Choroid plexus epithelial cell (primary cell): Measurements from ENCODE around the gene TSPEAR.

Experiments used
- DNase-seq: peaks from one replicate; pipeline ENCODE4 v3.0.0-alpha.2; 2010; ENCODE audit warnings: low read depth
- H3K4me3 ChIP-seq: 2 replicates; pipeline ENCODE4 v1.5.1; 2011; ENCODE audit warnings: low read depth, mild to moderate bottlenecking, control low read depth, low read length, moderate library complexity
- TF ChIP-seq, protein P1 (sequence below): conservative IDR thresholded peaks from 2 replicates; pipeline ENCODE4 v1.5.1; 2011; ENCODE audit warnings: low read depth, mild to moderate bottlenecking, control low read depth, inconsistent platforms, low read length, moderate library complexity

Gene TSPEAR

DNA sequence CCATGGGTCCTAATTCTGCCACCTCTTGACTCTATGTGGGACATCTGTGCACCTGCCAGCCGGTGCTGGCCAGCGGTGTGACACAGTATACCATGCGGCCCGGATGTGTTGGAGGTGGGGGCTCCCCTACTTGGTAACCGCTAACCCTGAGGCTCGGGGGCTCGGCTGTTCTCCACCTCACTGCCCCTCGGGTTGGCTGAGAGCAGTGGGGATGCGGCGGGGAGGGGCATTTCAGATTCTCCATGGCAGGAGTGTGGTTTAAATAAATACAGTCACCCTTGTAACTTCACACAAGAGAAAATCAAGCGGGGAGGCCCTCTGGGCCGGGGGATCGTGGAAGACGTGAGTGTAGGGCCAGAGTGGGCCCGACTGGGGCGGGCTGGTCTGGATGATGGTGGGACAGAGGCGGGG, 182.4 kb downstream of the TSPEAR start:
- no peak for DNase-seq
- TF ChIP-seq, protein P1, sequence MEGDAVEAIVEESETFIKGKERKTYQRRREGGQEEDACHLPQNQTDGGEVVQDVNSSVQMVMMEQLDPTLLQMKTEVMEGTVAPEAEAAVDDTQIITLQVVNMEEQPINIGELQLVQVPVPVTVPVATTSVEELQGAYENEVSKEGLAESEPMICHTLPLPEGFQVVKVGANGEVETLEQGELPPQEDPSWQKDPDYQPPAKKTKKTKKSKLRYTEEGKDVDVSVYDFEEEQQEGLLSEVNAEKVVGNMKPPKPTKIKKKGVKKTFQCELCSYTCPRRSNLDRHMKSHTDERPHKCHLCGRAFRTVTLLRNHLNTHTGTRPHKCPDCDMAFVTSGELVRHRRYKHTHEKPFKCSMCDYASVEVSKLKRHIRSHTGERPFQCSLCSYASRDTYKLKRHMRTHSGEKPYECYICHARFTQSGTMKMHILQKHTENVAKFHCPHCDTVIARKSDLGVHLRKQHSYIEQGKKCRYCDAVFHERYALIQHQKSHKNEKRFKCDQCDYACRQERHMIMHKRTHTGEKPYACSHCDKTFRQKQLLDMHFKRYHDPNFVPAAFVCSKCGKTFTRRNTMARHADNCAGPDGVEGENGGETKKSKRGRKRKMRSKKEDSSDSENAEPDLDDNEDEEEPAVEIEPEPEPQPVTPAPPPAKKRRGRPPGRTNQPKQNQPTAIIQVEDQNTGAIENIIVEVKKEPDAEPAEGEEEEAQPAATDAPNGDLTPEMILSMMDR, result no peak
- no peak overlapping the region for H3K4me3 ChIP-seq

- no peak overlapping the region for H3K4me3 ChIP-seq
- no peak for DNase-seq
- TF ChIP-seq, protein P1, result no peak
These were observed 182.8 kb downstream of the TSPEAR start for GRCh38 chr21:44528634-44528995.

DNA sequence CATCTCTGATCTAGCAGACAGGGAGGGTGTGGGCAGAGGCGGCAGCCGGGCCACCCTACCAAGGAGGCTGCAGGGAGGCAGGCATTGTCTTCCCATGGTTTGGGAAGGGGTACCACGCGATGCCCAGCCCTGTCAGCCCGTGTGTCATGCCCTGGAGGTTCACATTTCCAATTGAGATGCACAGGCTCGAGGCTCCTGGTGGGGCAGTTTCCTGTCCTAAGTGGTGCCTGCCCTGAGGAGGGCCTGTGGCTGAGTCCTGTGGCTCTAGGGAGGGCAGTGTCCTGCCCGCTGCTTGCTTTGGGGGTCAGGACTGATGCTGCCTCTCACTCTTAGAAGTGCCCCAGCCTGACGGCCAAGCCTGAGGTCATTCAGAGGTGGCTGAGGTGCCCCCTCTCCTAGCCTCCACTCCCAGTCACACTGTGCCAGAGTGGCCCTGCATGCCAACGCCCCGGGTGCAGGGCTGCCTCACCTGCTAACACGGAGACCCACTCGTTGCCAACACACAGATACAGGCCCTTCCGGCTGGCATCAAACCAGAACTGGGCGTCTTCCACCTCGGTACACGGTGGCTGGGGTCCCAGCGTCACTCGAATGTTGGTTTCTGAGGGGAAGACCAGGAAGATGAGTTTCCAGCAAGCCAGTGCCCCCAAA, 183.3 kb downstream of the TSPEAR start:
- no peak overlapping the region for H3K4me3 ChIP-seq
- TF ChIP-seq, protein P1, result no peak
- DNase-seq, result no peak

- no peak for DNase-seq
- H3K4me3 ChIP-seq, result no peak overlapping the region
- TF ChIP-seq, protein P1, result no peak
These were observed 184.0 kb downstream of the TSPEAR start for GRCh38 chr21:44527156-44527982.

DNA sequence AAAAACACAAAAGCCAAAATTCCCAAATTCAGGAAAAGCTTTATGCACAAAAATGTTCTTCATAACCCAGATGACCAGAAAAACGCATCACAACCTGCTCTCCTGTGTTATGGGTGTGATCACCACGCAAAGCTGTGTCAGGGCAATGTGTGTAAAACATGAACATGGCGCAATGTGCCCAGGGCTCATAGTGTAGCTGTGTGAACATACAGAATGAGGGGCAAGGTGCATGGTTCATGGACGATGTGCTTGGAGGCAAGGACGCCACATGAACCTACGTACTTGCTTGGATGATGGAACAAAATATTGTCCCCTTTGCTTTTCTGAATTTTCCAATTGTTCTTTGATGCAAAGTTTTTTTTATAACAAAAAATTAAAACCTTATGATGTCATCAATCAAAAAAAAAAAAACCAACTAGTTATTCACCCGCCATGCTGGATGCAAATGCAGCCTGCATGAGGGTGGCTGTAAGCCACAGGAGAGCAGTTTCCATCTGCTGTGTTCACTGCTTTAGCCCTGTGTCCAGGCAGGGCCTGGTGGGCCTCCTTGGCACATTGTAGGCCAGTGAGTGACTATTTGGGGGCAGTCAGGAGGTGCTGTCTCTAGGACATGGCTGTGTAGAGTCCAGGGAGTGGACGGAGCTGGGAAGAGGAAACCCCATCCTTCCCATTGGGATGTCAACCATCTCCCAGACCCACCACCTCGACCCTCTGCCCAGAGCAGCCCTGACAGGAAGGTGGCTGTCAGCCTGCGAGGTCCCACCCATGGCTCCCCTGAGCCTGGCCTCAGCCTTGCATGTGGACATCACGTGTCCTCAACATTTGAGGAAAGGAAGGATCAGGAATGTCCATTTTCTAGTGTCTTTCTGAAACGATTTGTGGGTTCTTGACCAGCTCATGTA, 185.0 kb downstream of the TSPEAR start:
- TF ChIP-seq, protein P1, result no peak

DNA sequence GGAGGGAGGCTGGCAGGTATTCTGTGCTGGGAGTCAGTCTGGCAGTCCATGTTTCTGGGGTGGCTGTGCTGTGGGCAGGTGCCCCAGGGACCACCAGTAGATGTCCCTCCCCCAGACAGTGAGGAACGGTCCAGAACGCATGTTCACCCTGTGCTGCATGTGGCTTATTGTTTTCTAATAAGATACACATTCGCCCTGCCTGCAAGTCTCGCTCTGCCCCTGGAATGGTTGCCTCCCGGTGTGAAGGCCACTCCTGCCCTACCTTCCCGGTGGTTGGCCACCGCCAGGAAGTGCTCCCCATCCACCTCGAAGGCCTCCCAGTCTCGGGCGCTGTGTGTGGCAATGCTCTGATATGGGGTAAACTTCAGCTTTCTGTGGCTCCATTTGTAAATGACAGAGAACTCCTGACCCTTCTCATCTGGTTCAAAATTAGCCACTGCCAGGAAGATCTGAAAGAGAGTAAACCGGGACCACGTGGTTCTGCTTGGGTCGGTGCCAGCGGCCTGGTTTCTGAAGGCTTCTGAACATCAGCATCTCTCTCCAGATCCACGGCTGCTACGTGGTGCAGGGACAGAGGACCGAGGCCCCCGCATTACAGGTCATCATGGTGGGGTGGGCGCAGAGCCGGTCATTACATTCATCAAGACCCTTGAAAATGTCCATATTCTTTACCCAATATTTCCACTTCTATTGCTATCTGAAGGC, 185.8 kb downstream of the TSPEAR start:
- TF ChIP-seq, protein P1, result no peak
- no peak for DNase-seq
- no peak overlapping the region for H3K4me3 ChIP-seq

More for the DNA sequence above, 185.0 kb downstream of the TSPEAR start:
- no peak overlapping the region for H3K4me3 ChIP-seq
- no peak for DNase-seq
